Lower leg skin (tissue), 4 donors: ENCODE results near the gene ABCA13. TPM values are rescaled to one million over a fixed set of nuclear protein-coding genes. Genes with fewer than 3 reads are reported as not detected.

Experiments
- DNase-seq, 2 donors: peaks; one replicate each; pipeline ENCODE4 v3.0.0-alpha.2; 2019; ENCODE audit warnings: low spot score in 2 of 2
- H3K4me3 ChIP-seq: fragments of 200-600 bp; sonication (generic); 2 replicates; pipeline ENCODE4 v1.5.1; 2017; ENCODE audit warnings: mild to moderate bottlenecking, low read depth; ENCODE audit not compliant: poor library complexity, severe bottlenecking
- POLR2A ChIP-seq, 2 donors: fragments of 450-650 bp; IDR thresholded peaks; one replicate each; pipeline ENCODE4 v1.6.1; 2016 to 2017; ENCODE audit warnings: antibody characterized with exemption in 2 of 2, mild to moderate bottlenecking in 1 of 2, moderate library complexity in 1 of 2
- WGBS, 2 donors: methylation state at CpG; one replicate each; pipeline ENCODE4 v1.1.5; 2018; 5-methylcytosine and 5-hydroxymethylcytosine counted together
- intact Hi-C: fragments of 100-400 bp; cut with DNase I; formaldehyde crosslinking; loops from one replicate; pipeline ENCODE4 v1.15.0; 2023; ENCODE audit warnings: low total_unique reads
- total RNA-seq, 4 donors: library from RNA; depleted of rRNA; stranded (reverse); fragments of >200 nt; gene quantifications; one replicate each; pipeline ENCODE4 v1.1.0, GENCODE V29; 2016
- TF ChIP-seq, protein P1 (sequence below), 3 donors: fragments of 450-650 bp; IDR thresholded peaks; one replicate each; pipeline ENCODE4 v1.5.1; 2016; ENCODE audit warnings: antibody characterized with exemption in 3 of 3, mild to moderate bottlenecking in 3 of 3, moderate library complexity in 2 of 3

The ABCA13 gene
- total RNA-seq, 4 donors from 2014 or later: 0.08 to 1.7 (median 0.52) TPM

GRCh38 chr7:48505051-48505450, 333.8 kb downstream of the ABCA13 start:
- WGBS, 2 donors: 88 to 93% methylated on average over 6 of the region's 6 CpGs
- no peak overlapping the region for H3K4me3 ChIP-seq
- intact Hi-C loops: no loop called here
- DNase-seq: no peak
- no peak for TF ChIP-seq POLR2A (IDR thresholded peaks at IDR 0.05)
- TF ChIP-seq, protein P1, sequence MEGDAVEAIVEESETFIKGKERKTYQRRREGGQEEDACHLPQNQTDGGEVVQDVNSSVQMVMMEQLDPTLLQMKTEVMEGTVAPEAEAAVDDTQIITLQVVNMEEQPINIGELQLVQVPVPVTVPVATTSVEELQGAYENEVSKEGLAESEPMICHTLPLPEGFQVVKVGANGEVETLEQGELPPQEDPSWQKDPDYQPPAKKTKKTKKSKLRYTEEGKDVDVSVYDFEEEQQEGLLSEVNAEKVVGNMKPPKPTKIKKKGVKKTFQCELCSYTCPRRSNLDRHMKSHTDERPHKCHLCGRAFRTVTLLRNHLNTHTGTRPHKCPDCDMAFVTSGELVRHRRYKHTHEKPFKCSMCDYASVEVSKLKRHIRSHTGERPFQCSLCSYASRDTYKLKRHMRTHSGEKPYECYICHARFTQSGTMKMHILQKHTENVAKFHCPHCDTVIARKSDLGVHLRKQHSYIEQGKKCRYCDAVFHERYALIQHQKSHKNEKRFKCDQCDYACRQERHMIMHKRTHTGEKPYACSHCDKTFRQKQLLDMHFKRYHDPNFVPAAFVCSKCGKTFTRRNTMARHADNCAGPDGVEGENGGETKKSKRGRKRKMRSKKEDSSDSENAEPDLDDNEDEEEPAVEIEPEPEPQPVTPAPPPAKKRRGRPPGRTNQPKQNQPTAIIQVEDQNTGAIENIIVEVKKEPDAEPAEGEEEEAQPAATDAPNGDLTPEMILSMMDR (IDR thresholded peaks at IDR 0.05): no peak

GRCh38 chr7:48505466-48505865, 334.2 kb downstream of the ABCA13 start:
- no peak overlapping the region for H3K4me3 ChIP-seq
- intact Hi-C loops: no loop called here
- TF ChIP-seq, protein P1 (IDR thresholded peaks at IDR 0.05): no peak
- TF ChIP-seq POLR2A (IDR thresholded peaks at IDR 0.05): no peak
- 89 to 92% methylated on average over 4 of the region's 4 CpGs for WGBS, 2 donors
- no peak for DNase-seq

- TF ChIP-seq, protein P1 (IDR thresholded peaks at IDR 0.05): no peak
- no peak for TF ChIP-seq POLR2A (IDR thresholded peaks at IDR 0.05)
- 89 to 91% methylated on average over 4 of the region's 4 CpGs for WGBS, 2 donors
- DNase-seq: no peak
- H3K4me3 ChIP-seq: no peak overlapping the region
- intact Hi-C loops: no loop called here
Observed at GRCh38 chr7:48506569-48506968, 335.3 kb downstream of the ABCA13 start.

DNA sequence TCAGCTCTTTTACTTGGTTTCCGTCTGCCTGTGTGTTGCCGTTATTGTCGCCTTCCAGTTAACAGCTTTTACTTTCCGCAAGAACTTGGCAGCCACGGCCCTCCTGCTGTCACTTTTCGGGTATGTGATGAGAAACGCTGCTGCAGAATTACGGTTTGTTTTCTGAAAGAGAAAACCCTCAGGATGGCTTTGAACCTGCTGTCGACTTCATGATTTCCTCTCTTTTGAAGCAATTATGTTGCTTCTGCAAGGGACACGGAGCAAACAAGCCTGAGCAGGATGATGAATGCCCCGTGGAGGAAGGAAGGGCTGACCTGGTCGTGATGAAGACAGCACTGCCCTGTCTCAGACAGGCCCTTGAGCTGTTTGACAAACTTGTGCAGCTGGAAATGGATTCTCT, 339.8 kb downstream of the ABCA13 start:
- intact Hi-C loops: no loop called here
- DNase-seq: no peak
- H3K4me3 ChIP-seq: no peak overlapping the region
- WGBS, 2 donors: 20 to 25% methylated on average over 12 of the region's 12 CpGs
- TF ChIP-seq, protein P1 (IDR thresholded peaks at IDR 0.05): no peak
- no peak for TF ChIP-seq POLR2A (IDR thresholded peaks at IDR 0.05)

DNA sequence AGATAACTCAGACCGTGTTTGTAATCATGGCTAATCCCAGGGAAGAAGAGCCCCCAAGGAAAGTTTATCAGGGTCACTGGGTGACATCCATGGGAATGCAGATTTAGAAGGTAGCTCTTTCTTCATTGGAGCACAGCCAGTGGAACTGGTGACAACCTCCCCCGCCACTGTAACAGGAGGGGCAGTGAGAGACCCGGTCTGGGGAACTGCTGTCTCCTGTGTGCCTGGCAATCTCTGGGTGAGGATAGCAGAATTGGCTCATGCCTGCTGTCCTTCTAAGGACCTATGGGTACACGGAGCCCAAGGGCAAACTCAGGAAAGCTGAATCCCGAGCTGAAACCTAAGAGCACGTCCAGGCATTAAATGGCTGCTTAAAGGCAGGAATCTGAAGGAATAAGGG, 341.6 kb downstream of the ABCA13 start:
- WGBS, 2 donors: 66 to 71% methylated on average over 6 of the region's 6 CpGs
- intact Hi-C loops: no loop called here
- TF ChIP-seq POLR2A (IDR thresholded peaks at IDR 0.05): no peak
- TF ChIP-seq, protein P1 (IDR thresholded peaks at IDR 0.05): no peak
- no peak overlapping the region for H3K4me3 ChIP-seq
- DNase-seq: no peak

DNA sequence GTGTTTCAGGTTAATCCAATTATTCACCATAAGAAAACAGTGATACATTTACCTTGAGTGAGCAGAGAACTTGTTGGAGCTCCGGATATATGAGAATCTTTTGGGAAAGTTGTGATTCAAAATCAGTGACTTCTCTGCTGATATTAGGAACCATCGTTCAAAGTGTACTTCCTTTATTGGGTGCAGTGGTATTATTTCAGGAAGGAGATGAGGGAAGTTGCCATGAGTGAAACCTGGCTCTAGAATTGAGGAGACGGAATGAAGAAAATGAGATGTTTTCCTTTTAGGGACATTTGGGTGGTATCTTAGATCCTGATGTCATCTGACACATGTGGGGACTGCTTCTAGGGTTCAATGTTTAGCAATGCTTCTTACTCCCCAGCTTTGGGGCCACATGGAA, 343.9 kb downstream of the ABCA13 start:
- no peak for DNase-seq
- 72 to 85% methylated on average over 3 of the region's 3 CpGs for WGBS, 2 donors
- H3K4me3 ChIP-seq: no peak overlapping the region
- intact Hi-C loops: no loop called here
- no peak for TF ChIP-seq POLR2A (IDR thresholded peaks at IDR 0.05)
- TF ChIP-seq, protein P1 (IDR thresholded peaks at IDR 0.05): no peak
